Body of pancreas (tissue), 4 donors: Measurements from ENCODE around the gene ZNF385D. TPM values are rescaled to one million over a fixed set of nuclear protein-coding genes. Genes with fewer than 3 reads are reported as not detected.

Experiments
- ATAC-seq: fragments of 150-250 bp; one replicate; pipeline ENCODE4 v1.9.1; 2016
- DNase-seq, 4 donors: peaks; one replicate each; pipeline ENCODE4 v3.0.0-alpha.2; 2019
- H3K27ac ChIP-seq, 4 donors: fragments of 200-600 bp; sonication (generic); 1 replicate in 3 of 4; 2 replicates in 1 of 4; pipeline versions ENCODE4 v1.5.1 to v1.6.1; 2016 to 2019; ENCODE audit warnings: mild to moderate bottlenecking in 1 of 4, mixed read lengths in 1 of 4, moderate library complexity in 1 of 4
- H3K27me3 ChIP-seq, 2 donors: fragments of 200-600 bp; sonication (generic); one replicate each; pipeline ENCODE4 v1.6.0; 2016; ENCODE audit warnings: mild to moderate bottlenecking in 1 of 2
- H3K36me3 ChIP-seq, 2 donors: fragments of 200-600 bp; sonication (generic); replicated peaks in 1 of 2; 2 replicates each; pipeline ENCODE4 v1.5.1; 2016; ENCODE audit warnings: low read depth in 2 of 2; ENCODE audit not compliant: insufficient read depth in 1 of 2
- H3K4me1 ChIP-seq: fragments of 200-600 bp; sonication (generic); one replicate; pipeline ENCODE4 v1.6.0; 2016
- H3K4me3 ChIP-seq, 2 donors: fragments of 200-600 bp; sonication (generic); 1 replicate in 1 of 2; 2 replicates in 1 of 2; pipeline ENCODE4 v1.5.1; 2016 to 2019
- H3K9me3 ChIP-seq, 3 donors: fragments of 200-600 bp; sonication (generic); 1 replicate in 2 of 3; 2 replicates in 1 of 3; pipeline ENCODE4 v1.5.1; 2016
- CTCF ChIP-seq, 7 experiments: fragments of 450-650 bp in 4 of 7; fragments of 200-600 bp in 3 of 7; sonication (generic) in 3 of 7; IDR thresholded peaks; one replicate each; pipeline ENCODE4 v1.5.1; 2016 to 2019; ENCODE audit warnings: antibody characterized with exemption in 7 of 7
- POLR2A ChIP-seq, 3 donors: fragments of 450-650 bp; IDR thresholded peaks; one replicate each; pipeline ENCODE4 v1.6.1; 2016; ENCODE audit warnings: antibody characterized with exemption in 3 of 3, mild to moderate bottlenecking in 2 of 3
- WGBS, 2 donors: methylation state at CpG; one replicate each; pipeline ENCODE4 v1.1.5; 2017; 5-methylcytosine and 5-hydroxymethylcytosine counted together
- intact Hi-C: fragments of 100-400 bp; cut with DNase I; formaldehyde crosslinking; loops from one replicate; pipeline ENCODE4 v1.15.1; 2023
- total RNA-seq, 2 donors: library from RNA; depleted of rRNA; stranded (reverse); fragments of >200 nt; gene quantifications; one replicate each; pipeline ENCODE4 v1.1.0, GENCODE V29; 2016

The ZNF385D gene
- total RNA-seq, 2 donors from 2014 or later: 3.9 to 5.9 TPM

- TF ChIP-seq CTCF (IDR thresholded peaks at IDR 0.05) (no peak), POLR2A (IDR thresholded peaks at IDR 0.05) (no peak)
- intact Hi-C loops: no loop called here
- no peak for ATAC-seq
- no peaks in the 10 kb centered on the region for H3K9me3 ChIP-seq
- H3K36me3 ChIP-seq: no peaks in the 10 kb centered on the region
- no peak for DNase-seq
- H3K27ac ChIP-seq: no peak overlapping the region
- no peaks in the 10 kb centered on the region for H3K4me1 ChIP-seq
- WGBS, 2 donors: 30 to 37% methylated on average over 1 of the region's 1 CpG
- H3K4me3 ChIP-seq: no peak overlapping the region
- no peaks in the 10 kb centered on the region for H3K27me3 ChIP-seq
Measured at GRCh38 chr3:21654662-21655061, 96.3 kb downstream of the ZNF385D start.

GRCh38 chr3:21654241-21654640 lies 96.8 kb downstream of the ZNF385D start:
- 60 to 74% methylated on average over 5 of the region's 5 CpGs for WGBS, 2 donors

GRCh38 chr3:21649519-21649918 lies 101.5 kb downstream of the ZNF385D start:
- H3K36me3 ChIP-seq: no peaks in the 10 kb centered on the region
- no peak overlapping the region for H3K27ac ChIP-seq
- 41 to 44% methylated on average over 1 of the region's 1 CpG for WGBS, 2 donors
- DNase-seq: no peak
- peaks cover 13% of the 10 kb centered on the region for H3K4me1 ChIP-seq
- TF ChIP-seq POLR2A (IDR thresholded peaks at IDR 0.05) (no peak), CTCF (IDR thresholded peaks at IDR 0.05) (no peak)
- H3K4me3 ChIP-seq: no peak overlapping the region
- ATAC-seq: no peak
- H3K9me3 ChIP-seq: no peaks in the 10 kb centered on the region
- H3K27me3 ChIP-seq: no peaks in the 10 kb centered on the region
- intact Hi-C loops: no loop called here

More at GRCh38 chr3:21654241-21654640, 96.8 kb downstream of the ZNF385D start:
- intact Hi-C loops: no loop called here
- no peaks in the 10 kb centered on the region for H3K36me3 ChIP-seq
- TF ChIP-seq CTCF (IDR thresholded peaks at IDR 0.05): no peak
- H3K27ac ChIP-seq: no peak overlapping the region
- H3K4me3 ChIP-seq: no peak overlapping the region
- H3K9me3 ChIP-seq: no peaks in the 10 kb centered on the region
- no peaks in the 10 kb centered on the region for H3K4me1 ChIP-seq
- ATAC-seq: no peak
- no peaks in the 10 kb centered on the region for H3K27me3 ChIP-seq
- no peak for DNase-seq

- Histone ChIP-seq H3K27ac (no peak overlapping the region), H3K36me3 (no peaks in the 10 kb centered on the region), H3K4me3 (no peak overlapping the region), H3K9me3 (no peaks in the 10 kb centered on the region), H3K4me1 (peaks cover 17% of the 10 kb centered on the region), H3K27me3 (no peaks in the 10 kb centered on the region)
- intact Hi-C loops: no loop called here
- no peak for TF ChIP-seq POLR2A (IDR thresholded peaks at IDR 0.05)
- no peak for TF ChIP-seq CTCF (IDR thresholded peaks at IDR 0.05)
- ATAC-seq (no peak), DNase-seq (no peak)
- whole genome bisulfite sequencing, 2 donors: 59 to 74% methylated on average over 4 of the region's 4 CpGs
Measured at GRCh38 chr3:21647961-21648360, 103.0 kb downstream of the ZNF385D start.

- Histone ChIP-seq H3K27me3 (no peaks in the 10 kb centered on the region), H3K36me3 (no peaks in the 10 kb centered on the region), H3K4me1 (peaks cover 17% of the 10 kb centered on the region), H3K4me3 (no peak overlapping the region), H3K9me3 (no peaks in the 10 kb centered on the region), H3K27ac (peak overlapping the region in 2 of 4 donors; percentile 41 to 67)
- no peak for TF ChIP-seq POLR2A (IDR thresholded peaks at IDR 0.05)
- no peak for TF ChIP-seq CTCF (IDR thresholded peaks at IDR 0.05)
- DNase-seq (peak; percentile 29 to 52 (median 46)), ATAC-seq (peak; percentile 90)
- 27 to 33% methylated on average over 4 of the region's 4 CpGs for WGBS, 2 donors
- intact Hi-C loops: no loop called here
Measured at GRCh38 chr3:21645121-21645897, 105.7 kb downstream of the ZNF385D start.
